KMS-11 (cell line): Measurements from ENCODE around the gene RAB3IP.

Experiments
- H2AFZ ChIP-seq: fragments of 200-600 bp; sonication (generic); 2 replicates; pipeline ENCODE4 v1.6.1; 2016; ENCODE audit warnings: antibody characterized with exemption, mixed run types, low read depth
- H3K27ac ChIP-seq: fragments of 200-600 bp; sonication (generic); 2 replicates; pipeline ENCODE4 v1.6.1; 2016; ENCODE audit warnings: mild to moderate bottlenecking, mixed run types
- H3K27me3 ChIP-seq: fragments of 200-600 bp; sonication (generic); 2 replicates; pipeline ENCODE4 v1.6.1; 2017; ENCODE audit warnings: mild to moderate bottlenecking, low read depth, mixed run types, moderate library complexity; ENCODE audit not compliant: insufficient read depth
- H3K36me3 ChIP-seq: fragments of 200-600 bp; sonication (generic); 2 replicates; pipeline ENCODE4 v1.6.1; 2017; ENCODE audit warnings: mild to moderate bottlenecking, mixed run types; ENCODE audit not compliant: insufficient read depth
- H3K4me1 ChIP-seq: fragments of 200-600 bp; sonication (generic); 2 replicates; pipeline ENCODE4 v1.6.1; 2016; ENCODE audit warnings: mild to moderate bottlenecking, low read depth, mixed run types; ENCODE audit not compliant: poor library complexity, severe bottlenecking
- H3K4me2 ChIP-seq: fragments of 200-600 bp; sonication (generic); 2 replicates; pipeline ENCODE4 v1.7.0; 2016; ENCODE audit warnings: mild to moderate bottlenecking, mixed run types
- H3K4me3 ChIP-seq: fragments of 200-600 bp; sonication (generic); IDR thresholded peaks from 2 replicates; pipeline ENCODE4 v1.6.1; 2017; ENCODE audit warnings: low read depth, low read length, mixed read lengths; ENCODE audit not compliant: insufficient read depth
- H3K79me2 ChIP-seq: fragments of 200-600 bp; sonication (generic); 2 replicates; pipeline ENCODE4 v1.6.1; 2016; ENCODE audit warnings: low read depth, mixed run types; ENCODE audit not compliant: insufficient read depth
- H3K9ac ChIP-seq: fragments of 200-600 bp; sonication (generic); 2 replicates; pipeline ENCODE4 v1.6.1; 2016; ENCODE audit warnings: mild to moderate bottlenecking, mixed run types
- H4K20me1 ChIP-seq: fragments of 200-600 bp; sonication (generic); 2 replicates; pipeline ENCODE4 v1.6.1; 2016; ENCODE audit warnings: mild to moderate bottlenecking, mixed run types; ENCODE audit not compliant: insufficient read depth
- TF ChIP-seq, protein P1 (sequence below): fragments of 200-600 bp; sonication (generic); conservative IDR thresholded peaks from 2 replicates; pipeline ENCODE4 v1.6.1; 2017; ENCODE audit warnings: low read depth, mild to moderate bottlenecking, antibody characterized with exemption, low read length, moderate library complexity, mixed read lengths

RAB3IP gene

DNA sequence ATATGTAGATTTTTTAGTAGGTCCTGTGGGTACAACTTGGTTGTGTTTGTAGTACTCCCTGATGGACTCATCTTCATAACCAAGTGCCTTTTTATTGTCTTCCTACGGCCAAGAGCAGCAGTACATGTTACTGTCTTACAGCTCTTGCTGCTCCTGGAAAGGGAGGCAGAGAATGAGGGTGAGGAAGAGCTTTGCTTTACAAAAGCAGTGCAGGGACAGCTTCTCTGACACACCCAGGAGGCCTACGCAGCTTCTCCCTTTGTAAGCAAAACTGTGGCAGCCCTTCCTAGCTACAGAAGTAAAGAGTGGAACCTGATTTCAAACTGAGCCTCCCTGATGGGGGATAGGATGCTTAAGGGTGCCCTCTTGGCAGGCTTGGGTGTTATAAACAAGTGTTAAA, 104.9 kb downstream of the RAB3IP start:
- TF ChIP-seq, protein P1, sequence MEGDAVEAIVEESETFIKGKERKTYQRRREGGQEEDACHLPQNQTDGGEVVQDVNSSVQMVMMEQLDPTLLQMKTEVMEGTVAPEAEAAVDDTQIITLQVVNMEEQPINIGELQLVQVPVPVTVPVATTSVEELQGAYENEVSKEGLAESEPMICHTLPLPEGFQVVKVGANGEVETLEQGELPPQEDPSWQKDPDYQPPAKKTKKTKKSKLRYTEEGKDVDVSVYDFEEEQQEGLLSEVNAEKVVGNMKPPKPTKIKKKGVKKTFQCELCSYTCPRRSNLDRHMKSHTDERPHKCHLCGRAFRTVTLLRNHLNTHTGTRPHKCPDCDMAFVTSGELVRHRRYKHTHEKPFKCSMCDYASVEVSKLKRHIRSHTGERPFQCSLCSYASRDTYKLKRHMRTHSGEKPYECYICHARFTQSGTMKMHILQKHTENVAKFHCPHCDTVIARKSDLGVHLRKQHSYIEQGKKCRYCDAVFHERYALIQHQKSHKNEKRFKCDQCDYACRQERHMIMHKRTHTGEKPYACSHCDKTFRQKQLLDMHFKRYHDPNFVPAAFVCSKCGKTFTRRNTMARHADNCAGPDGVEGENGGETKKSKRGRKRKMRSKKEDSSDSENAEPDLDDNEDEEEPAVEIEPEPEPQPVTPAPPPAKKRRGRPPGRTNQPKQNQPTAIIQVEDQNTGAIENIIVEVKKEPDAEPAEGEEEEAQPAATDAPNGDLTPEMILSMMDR = no peak
- no peaks in the 10 kb centered on the region for H4K20me1 ChIP-seq
- no peak overlapping the region for H2AFZ ChIP-seq
- H3K4me2 ChIP-seq = no peak overlapping the region
- no peak overlapping the region for H3K4me3 ChIP-seq
- H3K27me3 ChIP-seq = no peaks in the 10 kb centered on the region
- no peaks in the 10 kb centered on the region for H3K4me1 ChIP-seq
- no peak overlapping the region for H3K9ac ChIP-seq
- H3K27ac ChIP-seq = no peak overlapping the region
- H3K79me2 ChIP-seq = no peaks in the 10 kb centered on the region
- H3K36me3 ChIP-seq = no peaks in the 10 kb centered on the region

DNA sequence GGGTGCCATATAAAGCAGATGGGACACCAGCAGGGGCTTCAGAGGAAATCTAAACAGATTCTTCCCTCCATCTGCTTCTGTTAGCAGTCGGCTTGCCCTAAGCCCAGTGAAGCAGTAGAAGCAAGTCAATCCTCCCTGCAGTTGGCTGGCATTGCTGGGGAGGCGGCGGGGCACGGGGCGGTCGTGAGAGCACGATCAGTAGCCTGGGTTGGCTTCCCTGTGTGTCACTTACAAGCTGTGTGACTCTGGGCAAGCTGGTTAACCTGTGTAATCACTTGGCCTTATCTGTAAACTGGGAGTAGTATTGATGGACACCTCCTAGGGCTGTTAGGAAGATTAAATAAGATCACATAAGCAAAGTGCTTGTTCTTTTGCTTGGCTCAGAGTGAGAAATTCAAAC, 105.8 kb downstream of the RAB3IP start:
- Histone ChIP-seq H3K36me3 (no peaks in the 10 kb centered on the region), H3K27ac (no peak overlapping the region), H3K27me3 (no peaks in the 10 kb centered on the region), H3K4me2 (no peak overlapping the region), H3K4me3 (no peak overlapping the region), H3K79me2 (no peaks in the 10 kb centered on the region), H3K9ac (no peak overlapping the region), H2AFZ (no peak overlapping the region), H4K20me1 (no peaks in the 10 kb centered on the region), H3K4me1 (no peaks in the 10 kb centered on the region)
- TF ChIP-seq, protein P1 = no peak

DNA sequence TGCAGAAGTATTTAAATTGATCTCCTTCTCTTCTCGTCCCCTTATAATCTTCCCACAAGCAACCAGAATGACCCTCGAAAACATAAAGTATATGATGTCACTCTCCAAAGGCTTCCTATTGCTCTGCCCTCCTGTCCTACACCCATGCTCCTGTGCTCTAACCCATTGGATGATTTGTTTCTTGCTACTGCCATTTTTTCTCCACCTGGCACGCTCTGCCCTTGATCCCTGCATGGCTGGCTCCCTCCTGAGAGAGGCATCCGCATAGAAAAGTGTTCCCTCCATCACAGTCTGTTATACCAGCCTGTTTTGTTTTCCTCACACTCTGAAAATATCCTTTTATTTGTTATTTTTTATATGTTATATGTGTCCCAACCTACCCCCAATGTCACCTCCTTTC, 106.2 kb downstream of the RAB3IP start:
- H3K27ac ChIP-seq = no peak overlapping the region
- no peak overlapping the region for H3K4me2 ChIP-seq

DNA sequence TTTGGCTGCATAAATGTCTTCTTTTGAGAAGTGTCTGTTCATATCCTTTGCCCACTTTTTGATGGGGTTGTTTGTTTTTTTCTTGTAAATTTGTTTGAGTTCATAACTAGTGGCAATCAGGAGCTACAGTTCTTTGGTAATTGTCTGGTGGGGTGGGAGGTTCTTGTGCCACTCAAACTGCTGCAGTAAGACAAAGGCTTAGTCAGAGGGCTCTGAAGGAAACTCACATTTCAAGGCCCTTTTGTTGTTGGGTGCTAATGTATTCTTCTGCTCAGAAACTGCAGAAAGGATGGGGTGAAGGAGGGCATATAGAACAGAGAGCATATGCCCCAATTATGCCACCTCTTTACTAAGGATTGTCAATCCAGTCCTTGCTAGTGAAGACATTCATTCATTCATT, 108.3 kb downstream of the RAB3IP start:
- Histone ChIP-seq H3K4me2 (no peak overlapping the region), H3K4me3 (no peak overlapping the region), H3K36me3 (no peaks in the 10 kb centered on the region), H4K20me1 (no peaks in the 10 kb centered on the region), H3K9ac (no peak overlapping the region), H3K27ac (no peak overlapping the region), H2AFZ (no peak overlapping the region), H3K79me2 (no peaks in the 10 kb centered on the region), H3K4me1 (no peaks in the 10 kb centered on the region), H3K27me3 (no peaks in the 10 kb centered on the region)
- TF ChIP-seq, protein P1 = no peak

More for the DNA sequence above, 106.2 kb downstream of the RAB3IP start:
- no peak overlapping the region for H2AFZ ChIP-seq
- no peaks in the 10 kb centered on the region for H3K4me1 ChIP-seq
- H3K9ac ChIP-seq = no peak overlapping the region
- TF ChIP-seq, protein P1 = no peak
- no peaks in the 10 kb centered on the region for H3K79me2 ChIP-seq
- no peak overlapping the region for H3K4me3 ChIP-seq
- no peaks in the 10 kb centered on the region for H3K27me3 ChIP-seq
- no peaks in the 10 kb centered on the region for H3K36me3 ChIP-seq
- H4K20me1 ChIP-seq = no peaks in the 10 kb centered on the region
